GM13976 (cell line): ENCODE results near the gene ANP32A.

ENCODE experiments used
- DNase-seq: peaks from one replicate; pipeline ENCODE4 v3.0.0; 2012; ENCODE audit warnings: low spot score
- CTCF ChIP-seq: IDR thresholded peaks from 2 replicates; pipeline ENCODE4 v1.5.1; 2012; ENCODE audit warnings: borderline replicate concordance, mild to moderate bottlenecking; ENCODE audit not compliant: insufficient read depth; ENCODE audit errors: extremely low read depth, missing control alignments, control extremely low read depth
- in situ Hi-C: fragments of 300-500 bp; cut with MboI; formaldehyde crosslinking; loops from one replicate; pipeline ENCODE4 v1.12.0; 2022; ENCODE audit warnings: low sequenced_read_pairs, mixed read lengths, inconsistent platforms; ENCODE audit not compliant: unreplicated experiment

Gene ANP32A

GRCh38 chr15:68821190-68821840 is 620 bp upstream of the ANP32A start:
- in situ Hi-C loops = no loop called here
- no peak for TF ChIP-seq CTCF
- DNase-seq = no peak

- in situ Hi-C loops = no loop called here
- no peak for TF ChIP-seq CTCF
- DNase-seq = peak; percentile 42
These were observed 1.0 kb downstream of the ANP32A start for GRCh38 chr15:68819495-68820294.

GRCh38 chr15:68818769-68819494 is 1.8 kb downstream of the ANP32A start:
- in situ Hi-C loops = no loop called here
- DNase-seq = peak; percentile 56
- TF ChIP-seq CTCF = no peak

GRCh38 chr15:68818066-68818768 is 2.5 kb downstream of the ANP32A start:
- in situ Hi-C loops = no loop called here
- DNase-seq = peak; percentile 73
- TF ChIP-seq CTCF = no peak

GRCh38 chr15:68817304-68818065 is 3.2 kb downstream of the ANP32A start:
- TF ChIP-seq CTCF = no peak
- in situ Hi-C loops = no loop called here
- DNase-seq = peak; percentile 76
